ENCODE data around the gene ARID3A. TPM values are rescaled to one million over a fixed set of nuclear protein-coding genes. Genes with fewer than 3 reads are reported as not detected.
A peak's percentile ranks its signal among the peaks of the same experiment; 100 is the strongest.

ARID3A gene
- total and polyA plus RNA-seq, 4 donors: 7.7 to 29.7 (median 19.8) TPM

DNA sequence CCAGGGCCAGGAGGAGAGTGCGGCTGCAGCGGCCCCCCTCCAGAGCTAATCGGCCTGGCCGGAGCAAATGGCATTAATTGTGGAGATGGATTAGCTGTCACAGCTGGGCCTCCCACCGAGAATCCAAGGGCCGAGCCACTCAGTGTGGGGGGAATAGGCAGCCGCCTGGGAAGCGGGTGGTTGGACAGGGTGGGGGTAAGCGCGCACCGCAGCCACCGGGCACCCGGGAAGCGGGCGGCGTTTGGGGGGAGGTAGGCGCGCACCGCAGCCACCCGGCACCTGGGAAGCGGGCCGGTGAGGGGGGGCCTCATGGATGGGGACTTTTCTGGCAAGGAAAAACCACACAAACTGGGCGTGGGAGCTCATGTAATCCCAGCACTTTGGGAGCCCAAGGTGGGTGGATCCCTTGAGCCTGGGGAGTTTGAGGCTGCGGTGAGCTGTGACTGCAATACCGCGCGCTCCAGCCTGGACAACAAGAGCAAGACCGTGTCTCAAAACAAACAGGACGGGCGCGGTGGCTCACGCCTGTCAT lies 22.5 kb upstream of the ARID3A start:
- TF ChIP-seq, protein P1, sequence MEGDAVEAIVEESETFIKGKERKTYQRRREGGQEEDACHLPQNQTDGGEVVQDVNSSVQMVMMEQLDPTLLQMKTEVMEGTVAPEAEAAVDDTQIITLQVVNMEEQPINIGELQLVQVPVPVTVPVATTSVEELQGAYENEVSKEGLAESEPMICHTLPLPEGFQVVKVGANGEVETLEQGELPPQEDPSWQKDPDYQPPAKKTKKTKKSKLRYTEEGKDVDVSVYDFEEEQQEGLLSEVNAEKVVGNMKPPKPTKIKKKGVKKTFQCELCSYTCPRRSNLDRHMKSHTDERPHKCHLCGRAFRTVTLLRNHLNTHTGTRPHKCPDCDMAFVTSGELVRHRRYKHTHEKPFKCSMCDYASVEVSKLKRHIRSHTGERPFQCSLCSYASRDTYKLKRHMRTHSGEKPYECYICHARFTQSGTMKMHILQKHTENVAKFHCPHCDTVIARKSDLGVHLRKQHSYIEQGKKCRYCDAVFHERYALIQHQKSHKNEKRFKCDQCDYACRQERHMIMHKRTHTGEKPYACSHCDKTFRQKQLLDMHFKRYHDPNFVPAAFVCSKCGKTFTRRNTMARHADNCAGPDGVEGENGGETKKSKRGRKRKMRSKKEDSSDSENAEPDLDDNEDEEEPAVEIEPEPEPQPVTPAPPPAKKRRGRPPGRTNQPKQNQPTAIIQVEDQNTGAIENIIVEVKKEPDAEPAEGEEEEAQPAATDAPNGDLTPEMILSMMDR (IDR thresholded peaks at IDR 0.05; ENCODE audit: control extremely low read depth, extremely low read depth): no peak
- DNase-seq: peak in 2 of 3 donors; percentile 37 to 58

DNA sequence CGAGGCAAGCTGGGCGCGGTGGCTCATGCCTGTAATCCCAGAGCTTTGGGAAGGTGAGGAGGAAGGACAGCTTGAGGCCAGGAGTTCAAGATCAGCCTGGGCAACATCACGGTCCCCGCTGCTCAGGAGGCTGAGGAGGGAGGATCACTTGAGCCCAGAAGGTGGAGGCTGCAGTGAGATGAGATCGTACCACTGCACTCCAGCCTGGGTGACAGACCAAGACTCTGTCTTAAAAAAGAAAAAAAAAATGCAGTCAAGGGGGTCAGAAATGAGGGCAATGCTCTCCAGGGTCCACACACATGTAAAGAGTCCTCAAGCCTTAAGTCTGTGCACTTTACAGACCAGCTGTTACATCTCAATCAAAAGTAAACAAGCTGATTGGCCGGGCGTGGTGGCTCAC lies 21.3 kb upstream of the ARID3A start:
- peaks cover 0 to 13% (median 0%) of the 10 kb centered on the region in 4 donors for H3K36me3 ChIP-seq (ENCODE audit: control insufficient read depth in 4 of 4, insufficient read depth in 4 of 4, low read length in 4 of 4)
- no peaks in the 10 kb centered on the region for H3K27me3 ChIP-seq (ENCODE audit: control insufficient read depth in 3 of 3, insufficient read depth in 3 of 3, low read length in 2 of 3)
- H3K4me1 ChIP-seq (ENCODE audit: control insufficient read depth in 5 of 5, insufficient read depth in 5 of 5, low read length in 5 of 5): peaks cover 0 to 5% (median 0%) of the 10 kb centered on the region in 5 donors
- H3K9me3 ChIP-seq (ENCODE audit: control insufficient read depth in 4 of 4, insufficient read depth in 3 of 4, low read length in 3 of 4): no peaks in the 10 kb centered on the region
- no peak overlapping the region for H3K4me3 ChIP-seq
- TF ChIP-seq, protein P1 (IDR thresholded peaks at IDR 0.05; ENCODE audit: control extremely low read depth, extremely low read depth): no peak
- ATAC-seq (ENCODE audit: insufficient read depth, low FRiP score) (no peak), DNase-seq (no peak)
- no peak overlapping the region for H3K27ac ChIP-seq (ENCODE audit: low read depth in 1 of 2, low read length in 1 of 2)
- H3K9ac ChIP-seq (ENCODE audit: insufficient read depth in 1 of 2, low read length in 2 of 2): no peak overlapping the region
- WGBS, 2 donors: 90 to 93% methylated on average over 8 of the region's 8 CpGs

More for the DNA sequence above, 22.5 kb upstream of the ARID3A start:
- Histone ChIP-seq H3K36me3 (ENCODE audit: control insufficient read depth in 4 of 4, insufficient read depth in 4 of 4, low read length in 4 of 4) (peaks cover 0 to 24% (median 0%) of the 10 kb centered on the region in 4 donors), H3K27me3 (ENCODE audit: control insufficient read depth in 3 of 3, insufficient read depth in 3 of 3, low read length in 2 of 3) (no peaks in the 10 kb centered on the region), H3K9me3 (ENCODE audit: control insufficient read depth in 4 of 4, insufficient read depth in 3 of 4, low read length in 3 of 4) (no peaks in the 10 kb centered on the region), H3K4me3 (no peak overlapping the region), H3K4me1 (ENCODE audit: control insufficient read depth in 5 of 5, insufficient read depth in 5 of 5, low read length in 5 of 5) (peaks cover 0 to 5% (median 0%) of the 10 kb centered on the region in 5 donors), H3K9ac (ENCODE audit: insufficient read depth in 1 of 2, low read length in 2 of 2) (no peak overlapping the region), H3K27ac (ENCODE audit: low read depth in 1 of 2, low read length in 1 of 2) (no peak overlapping the region)
- no peak for ATAC-seq (ENCODE audit: insufficient read depth, low FRiP score)
- WGBS, 2 donors: 77 to 80% methylated on average over 31 to 32 of the region's 32 CpGs

DNA sequence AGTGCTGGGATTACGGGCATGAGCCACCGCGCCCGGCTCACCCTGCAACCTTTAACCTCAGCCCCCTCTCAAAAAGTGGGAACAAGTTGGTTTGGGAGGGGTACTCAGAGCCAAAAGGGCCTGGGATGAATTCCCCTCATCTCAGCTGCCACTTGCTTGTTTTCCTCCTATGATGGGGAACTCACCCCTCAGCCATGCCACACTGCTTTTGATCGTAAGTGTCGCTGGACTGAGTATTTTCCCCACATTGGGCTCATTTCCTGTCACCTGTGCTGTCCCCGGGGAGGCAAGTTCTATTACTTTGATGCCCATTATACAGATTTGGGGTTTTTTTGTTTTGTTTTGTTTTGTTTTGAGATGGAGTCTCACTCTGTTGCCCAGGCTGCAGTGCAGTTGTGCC lies 19.4 kb upstream of the ARID3A start:
- H3K27ac ChIP-seq (ENCODE audit: low read depth in 1 of 2, low read length in 1 of 2): no peak overlapping the region
- H3K4me1 ChIP-seq (ENCODE audit: control insufficient read depth in 5 of 5, insufficient read depth in 5 of 5, low read length in 5 of 5): peaks cover 0 to 5% (median 0%) of the 10 kb centered on the region in 5 donors
- TF ChIP-seq, protein P1 (IDR thresholded peaks at IDR 0.05; ENCODE audit: control extremely low read depth, extremely low read depth): no peak
- H3K27me3 ChIP-seq (ENCODE audit: control insufficient read depth in 3 of 3, insufficient read depth in 3 of 3, low read length in 2 of 3): no peaks in the 10 kb centered on the region
- H3K36me3 ChIP-seq (ENCODE audit: control insufficient read depth in 4 of 4, insufficient read depth in 4 of 4, low read length in 4 of 4): peaks cover 0 to 8% (median 0%) of the 10 kb centered on the region in 4 donors
- no peak overlapping the region for H3K4me3 ChIP-seq
- ATAC-seq (ENCODE audit: insufficient read depth, low FRiP score) (no peak), DNase-seq (no peak)
- 93 to 94% methylated on average over 7 of the region's 7 CpGs for WGBS, 2 donors
- H3K9ac ChIP-seq (ENCODE audit: insufficient read depth in 1 of 2, low read length in 2 of 2): no peak overlapping the region
- H3K9me3 ChIP-seq (ENCODE audit: control insufficient read depth in 4 of 4, insufficient read depth in 3 of 4, low read length in 3 of 4): no peaks in the 10 kb centered on the region

Measured in lung (tissue), 12 donors.